T-cell (primary cell): ENCODE measurements around the gene PALS2. TPM values are rescaled to one million over a fixed set of nuclear protein-coding genes. Genes with fewer than 3 reads are reported as not detected.

Experiments
- ATAC-seq, 4 experiments: fragments of 200-7000 bp in 3 of 4; fragments of 150-1000 bp in 1 of 4; cut with Tn5 transposase; replicated peaks in 1 of 4; 1 replicate in 3 of 4; 2 replicates in 1 of 4; pipeline ENCODE4 v1.10.0; 2021; ENCODE audit warnings: moderate library complexity in 3 of 4, mild to moderate bottlenecking in 2 of 4, moderate number of reproducible peaks in 1 of 4
- CTCF ChIA-PET, 2 donors: fragments of 300-600 bp; sonication (Branson Sonifier 250); formaldehyde crosslinking; loops; one replicate each; lab custom pipeline; 2022; ENCODE audit warnings: antibody characterized with exemption in 2 of 2; lab: Charles Lee
- POLR2A ChIA-PET, 2 donors: fragments of 300-600 bp; sonication (Branson Sonifier 250); formaldehyde crosslinking; loops; one replicate each; lab custom pipeline; 2022; ENCODE audit warnings: antibody characterized with exemption in 2 of 2; lab: Charles Lee
- DNase-seq, 35 experiments: peaks; one replicate each; pipeline versions ENCODE4 v3.0.0 to v3.0.0-alpha.2; 2013 to 2023
- H3K27ac ChIP-seq: one replicate; pipeline ENCODE4 v1.5.1; 2013; ENCODE audit warnings: low read length
- H3K27me3 ChIP-seq, 2 experiments: replicated peaks in 1 of 2; 1 replicate in 1 of 2; 2 replicates in 1 of 2; pipeline versions ENCODE4 v1.6.1 to v1.7.0; 2013; ENCODE audit warnings: low read length in 1 of 2, mixed read lengths in 1 of 2; ENCODE audit not compliant: control insufficient read depth in 2 of 2, insufficient read depth in 2 of 2; ENCODE audit errors: extremely low read depth in 1 of 2
- H3K36me3 ChIP-seq, 2 donors: 1 replicate in 1 of 2; 2 replicates in 1 of 2; pipeline versions ENCODE4 v1.6.1 to v1.7.0; 2013; ENCODE audit warnings: low read length in 1 of 2; ENCODE audit not compliant: control insufficient read depth in 2 of 2, insufficient read depth in 1 of 2; ENCODE audit errors: extremely low read depth in 1 of 2
- H3K4me1 ChIP-seq, 2 experiments: 1 replicate in 1 of 2; 2 replicates in 1 of 2; pipeline versions ENCODE4 v1.6.1 to v1.7.0; 2013; ENCODE audit warnings: low read length in 2 of 2, mixed read lengths in 1 of 2; ENCODE audit not compliant: insufficient read depth in 2 of 2, control insufficient read depth in 1 of 2; ENCODE audit errors: extremely low read depth in 1 of 2
- H3K4me3 ChIP-seq, 2 donors: 1 replicate in 1 of 2; 2 replicates in 1 of 2; pipeline versions ENCODE4 v1.5.1 to v1.7.0; 2013; ENCODE audit warnings: mild to moderate bottlenecking in 2 of 2, low read length in 1 of 2, moderate library complexity in 1 of 2; ENCODE audit not compliant: control insufficient read depth in 1 of 2; ENCODE audit errors: extremely low read depth in 1 of 2
- H3K9me3 ChIP-seq: 2 replicates; pipeline ENCODE4 v1.7.0; 2013
- H3K27ac Mint-ChIP-seq, 2 donors: one replicate each; pipeline ENCODE4 v1.8.0; 2020 to 2021; ENCODE audit warnings: mild to moderate bottlenecking in 2 of 2, mixed read lengths in 2 of 2
- H3K27me3 Mint-ChIP-seq, 2 donors: one replicate each; pipeline ENCODE4 v1.8.0; 2021 to 2022; ENCODE audit warnings: mixed read lengths in 2 of 2
- H3K36me3 Mint-ChIP-seq: one replicate; pipeline ENCODE4 v1.8.0; 2021; ENCODE audit warnings: mixed read lengths
- H3K4me1 Mint-ChIP-seq, 3 donors: one replicate each; pipeline ENCODE4 v1.8.0; 2020 to 2022; ENCODE audit warnings: mixed read lengths in 3 of 3, mild to moderate bottlenecking in 1 of 3
- H3K4me3 Mint-ChIP-seq, 3 donors: one replicate each; pipeline ENCODE4 v1.8.0; 2020 to 2022; ENCODE audit warnings: mild to moderate bottlenecking in 3 of 3, mixed read lengths in 3 of 3, moderate library complexity in 3 of 3
- H3K9me3 Mint-ChIP-seq, 3 donors: one replicate each; pipeline ENCODE4 v1.8.0; 2020 to 2022; ENCODE audit warnings: mixed read lengths in 3 of 3
- WGBS: methylation state at CpG from one replicate; pipeline ENCODE4 v1.1.5; 2013; ENCODE audit warnings: missing lambda C conversion rate; ENCODE audit not compliant: insufficient coverage; 5-methylcytosine and 5-hydroxymethylcytosine counted together
- total RNA-seq, 35 experiments: library from RNA in 6 of 35; stranded (reverse) in 6 of 35; fragments of 120-200 nt in 1 of 35; gene quantifications; one replicate each; pipeline versions ENCODE4 v1.2.1 to v1.2.4 and lab custom pipeline; 2013 to 2026

The PALS2 gene, protein sequence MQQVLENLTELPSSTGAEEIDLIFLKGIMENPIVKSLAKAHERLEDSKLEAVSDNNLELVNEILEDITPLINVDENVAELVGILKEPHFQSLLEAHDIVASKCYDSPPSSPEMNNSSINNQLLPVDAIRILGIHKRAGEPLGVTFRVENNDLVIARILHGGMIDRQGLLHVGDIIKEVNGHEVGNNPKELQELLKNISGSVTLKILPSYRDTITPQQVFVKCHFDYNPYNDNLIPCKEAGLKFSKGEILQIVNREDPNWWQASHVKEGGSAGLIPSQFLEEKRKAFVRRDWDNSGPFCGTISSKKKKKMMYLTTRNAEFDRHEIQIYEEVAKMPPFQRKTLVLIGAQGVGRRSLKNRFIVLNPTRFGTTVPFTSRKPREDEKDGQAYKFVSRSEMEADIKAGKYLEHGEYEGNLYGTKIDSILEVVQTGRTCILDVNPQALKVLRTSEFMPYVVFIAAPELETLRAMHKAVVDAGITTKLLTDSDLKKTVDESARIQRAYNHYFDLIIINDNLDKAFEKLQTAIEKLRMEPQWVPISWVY
- 10 to 100 TPM; 26.1 to 60.0 (median 31.0) TPM for total RNA-seq
- total RNA-seq (2013): 34.5 TPM
- total RNA-seq (lab: John Stamatoyannopoulos, UW): 28.7 to 131 (median 49.4) reads per million in 29 experiments

DNA sequence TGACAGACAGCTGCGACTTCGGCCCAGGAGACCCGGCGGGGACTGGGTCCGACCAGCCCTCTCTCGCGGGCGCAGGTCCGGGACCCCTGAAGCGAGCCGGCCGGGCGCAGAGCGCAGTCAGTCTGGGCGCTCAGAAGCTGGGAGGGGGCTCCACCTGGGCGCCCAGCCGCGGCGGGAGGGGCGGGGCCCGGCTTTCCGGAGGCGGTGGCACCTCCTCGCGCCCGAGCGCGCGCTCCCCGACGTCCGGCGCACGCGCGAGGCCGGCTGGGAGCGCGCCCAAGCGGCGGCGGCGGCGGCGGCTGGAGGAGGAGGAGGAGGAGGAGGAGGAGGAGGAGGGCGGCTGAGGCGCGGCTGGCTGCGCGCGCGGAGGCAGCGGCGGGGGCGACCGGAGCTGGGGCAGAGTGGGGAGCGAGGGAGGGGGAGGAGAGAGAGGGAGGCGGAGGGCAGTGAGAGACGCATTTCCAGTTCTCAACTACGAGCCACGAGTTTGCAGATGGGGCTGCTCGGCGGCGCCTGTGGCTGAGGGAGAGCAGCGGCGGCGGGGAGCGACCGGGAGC, at the start of gene PALS2:
Gene PALS2 (plus strand): TSS at position 456 of the 557 bp plus-strand sequence. CDS start 50,216 bp downstream, outside the sequence.
- Histone ChIP-seq H3K27ac (peak within 1 kb of the TSS; percentile 69), H3K27me3 (no peaks in the 10 kb centered on the region), H3K36me3 (no peaks in the 10 kb centered on the region), H3K4me3 (peak within 1 kb of the TSS; percentile 76 to 82), H3K9me3 (no peaks in the 10 kb centered on the region), H3K4me1 (peaks cover 5 to 18% of the 10 kb centered on the region in 2 experiments)
- peak within 1 kb of the TSS; percentile 90 for H3K27ac Mint-ChIP-seq
- CTCF ChIA-PET: interaction anchor here (0.6 to 1.0 kb wide), 2 partner anchors 14 to 31 kb away, joined by 3 read pairs; no protein-coding TSS in a partner anchor
- ATAC-seq (peak; percentile 73 to 81 (median 76)), DNase-seq (peak; percentile 64 to 90 (median 79))
- peak within 1 kb of the TSS; percentile 92 to 98 (median 95) for H3K4me3 Mint-ChIP-seq
- POLR2A ChIA-PET: interaction anchor here in 1 of 2 donors (0.6 kb wide), 1 partner anchor 20 kb away, joined by 4 read pairs; no protein-coding TSS in a partner anchor
- H3K27me3 Mint-ChIP-seq: peaks cover 0 to 2% of the 10 kb centered on the region in 2 donors
- H3K36me3 Mint-ChIP-seq: no peaks in the 10 kb centered on the region
- under 1% methylated on average over 40 of the region's 69 CpGs for WGBS
- H3K9me3 Mint-ChIP-seq: no peaks in the 10 kb centered on the region
- H3K4me1 Mint-ChIP-seq: peaks cover 34 to 42% (median 37%) of the 10 kb centered on the region in 3 donors

DNA sequence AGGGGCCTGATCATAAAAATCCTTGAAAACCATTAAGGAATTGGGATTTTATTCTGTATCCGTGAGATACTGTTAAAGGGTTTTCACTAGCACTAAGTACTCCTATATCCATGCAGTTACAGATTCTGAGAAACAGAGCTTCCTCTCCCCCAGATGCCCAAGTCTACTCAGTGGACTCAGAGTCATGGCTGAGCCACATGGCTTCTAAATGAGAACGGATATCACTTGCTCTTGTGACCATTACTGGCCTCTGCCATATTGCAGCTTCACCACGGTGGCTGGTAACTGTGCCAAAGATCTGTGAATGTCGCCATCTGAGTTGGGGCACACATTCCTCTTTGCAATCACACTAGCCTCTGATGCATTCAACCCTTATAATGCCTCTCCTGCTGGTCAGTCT, 42.0 kb upstream of the PALS2 start:
- DNase-seq: no peak
- Histone ChIP-seq H3K36me3 (no peaks in the 10 kb centered on the region), H3K27ac (no peak overlapping the region), H3K9me3 (no peaks in the 10 kb centered on the region), H3K4me1 (no peaks in the 10 kb centered on the region), H3K4me3 (no peak overlapping the region), H3K27me3 (no peaks in the 10 kb centered on the region)
- no peak for ATAC-seq
- POLR2A ChIA-PET: no interaction called here
- no peaks in the 10 kb centered on the region for H3K4me1 Mint-ChIP-seq
- no peaks in the 10 kb centered on the region for H3K36me3 Mint-ChIP-seq
- CTCF ChIA-PET: no interaction called here
- H3K27me3 Mint-ChIP-seq: peaks cover 4 to 5% of the 10 kb centered on the region in 2 donors
- no peak overlapping the region for H3K27ac Mint-ChIP-seq
- 80% methylated on average over 1 of the region's 4 CpGs for WGBS
- H3K9me3 Mint-ChIP-seq: no peaks in the 10 kb centered on the region
- H3K4me3 Mint-ChIP-seq: no peak overlapping the region

DNA sequence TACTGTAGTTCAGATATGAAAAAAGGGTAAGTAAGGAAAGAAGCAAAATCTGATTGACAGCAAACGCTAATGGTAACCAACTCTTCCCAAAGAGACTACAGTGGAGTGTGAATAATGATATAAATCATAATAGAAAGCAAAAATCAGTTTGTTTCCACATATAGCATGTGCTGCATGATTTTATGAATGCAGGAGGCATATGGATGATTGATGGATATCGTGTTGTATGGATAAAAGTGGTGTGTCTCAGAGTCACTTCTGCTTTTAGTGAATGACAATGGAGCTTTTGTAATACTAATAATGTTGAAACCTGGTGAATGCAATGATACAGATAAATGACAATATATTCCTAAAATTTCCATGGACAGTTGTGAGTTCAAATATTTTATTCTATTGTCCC, 36.6 kb upstream of the PALS2 start:
- 67% methylated on average over 1 of the region's 2 CpGs for WGBS
- Histone ChIP-seq H3K4me1 (no peaks in the 10 kb centered on the region), H3K27ac (no peak overlapping the region), H3K4me3 (no peak overlapping the region), H3K9me3 (no peaks in the 10 kb centered on the region), H3K27me3 (no peaks in the 10 kb centered on the region), H3K36me3 (no peaks in the 10 kb centered on the region)
- no peak for ATAC-seq
- Mint-ChIP-seq H3K27me3 (peaks cover under 1 to 6% of the 10 kb centered on the region in 2 donors), H3K36me3 (no peaks in the 10 kb centered on the region), H3K4me1 (no peaks in the 10 kb centered on the region), H3K9me3 (no peaks in the 10 kb centered on the region), H3K4me3 (no peak overlapping the region), H3K27ac (no peak overlapping the region)
- CTCF ChIA-PET: interaction anchor here in 1 of 2 donors (0.5 kb wide), 1 partner anchor 1807 kb away, joined by 6 read pairs; no protein-coding TSS in a partner anchor
- POLR2A ChIA-PET: no interaction called here
- no peak for DNase-seq

DNA sequence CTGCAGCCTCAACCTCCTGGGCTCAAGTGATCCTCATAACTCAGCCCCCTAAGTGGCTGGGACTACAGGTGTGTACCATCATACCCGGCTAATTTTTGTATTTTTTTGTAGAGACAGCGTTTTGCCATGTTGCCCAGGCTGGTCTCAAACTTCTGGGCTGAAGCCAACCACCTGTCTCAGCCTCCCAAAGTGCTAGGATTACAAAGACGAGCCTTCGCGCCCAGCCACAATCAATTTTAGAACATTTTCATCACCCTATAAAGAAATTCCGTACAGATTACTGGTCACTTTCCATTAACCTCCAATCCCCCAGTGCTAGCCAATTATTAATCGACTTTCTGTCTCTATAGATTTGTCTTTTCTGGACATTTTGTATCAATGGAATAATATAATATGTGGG, 32.3 kb upstream of the PALS2 start:
- ChIA-PET CTCF (interaction anchor here in 1 of 2 donors (0.9 kb wide), 1 partner anchor 147 kb away, joined by 6 read pairs; no protein-coding TSS in a partner anchor), POLR2A (no interaction called here)
- no peaks in the 10 kb centered on the region for H3K9me3 ChIP-seq
- no peak for ATAC-seq
- Mint-ChIP-seq H3K27me3 (peaks cover 7 to 13% of the 10 kb centered on the region in 2 donors), H3K27ac (no peak overlapping the region), H3K4me3 (no peak overlapping the region), H3K9me3 (no peaks in the 10 kb centered on the region), H3K36me3 (no peaks in the 10 kb centered on the region), H3K4me1 (no peaks in the 10 kb centered on the region)
- H3K4me1 ChIP-seq: no peaks in the 10 kb centered on the region
- 100% methylated on average over 3 of the region's 7 CpGs for WGBS
- no peak overlapping the region for H3K27ac ChIP-seq
- H3K36me3 ChIP-seq: no peaks in the 10 kb centered on the region
- H3K4me3 ChIP-seq: no peak overlapping the region
- DNase-seq: no peak
- peaks cover 0 to 3% of the 10 kb centered on the region in 2 experiments for H3K27me3 ChIP-seq

DNA sequence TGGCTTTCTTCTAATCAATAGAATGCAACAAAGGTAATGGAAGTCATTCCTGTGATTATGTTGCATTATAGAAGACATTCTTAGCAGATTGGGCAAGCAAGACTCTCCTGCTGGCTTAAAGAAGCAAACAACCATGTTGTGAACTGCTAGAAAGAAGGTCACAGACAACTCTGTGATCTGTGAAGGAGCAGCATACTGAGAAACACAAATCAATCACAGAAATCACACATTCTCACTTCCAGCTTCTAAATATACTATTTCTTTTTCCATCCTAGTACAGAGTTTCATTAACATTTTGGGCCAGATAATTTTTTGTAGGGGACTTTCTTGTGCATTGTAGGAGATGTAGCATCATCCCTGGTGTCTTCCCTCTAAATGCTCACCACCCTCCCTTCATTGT, 28.0 kb upstream of the PALS2 start:
- Mint-ChIP-seq H3K27me3 (peaks cover 10 to 19% of the 10 kb centered on the region in 2 donors), H3K4me1 (no peaks in the 10 kb centered on the region), H3K4me3 (no peak overlapping the region), H3K27ac (no peak overlapping the region), H3K36me3 (no peaks in the 10 kb centered on the region), H3K9me3 (no peaks in the 10 kb centered on the region)
- ChIA-PET POLR2A (no interaction called here), CTCF (no interaction called here)
- ATAC-seq (no peak), DNase-seq (no peak)
- Histone ChIP-seq H3K9me3 (no peaks in the 10 kb centered on the region), H3K4me1 (no peaks in the 10 kb centered on the region), H3K27ac (no peak overlapping the region), H3K4me3 (no peak overlapping the region), H3K27me3 (peaks cover 0 to 3% of the 10 kb centered on the region in 2 experiments), H3K36me3 (no peaks in the 10 kb centered on the region)

DNA sequence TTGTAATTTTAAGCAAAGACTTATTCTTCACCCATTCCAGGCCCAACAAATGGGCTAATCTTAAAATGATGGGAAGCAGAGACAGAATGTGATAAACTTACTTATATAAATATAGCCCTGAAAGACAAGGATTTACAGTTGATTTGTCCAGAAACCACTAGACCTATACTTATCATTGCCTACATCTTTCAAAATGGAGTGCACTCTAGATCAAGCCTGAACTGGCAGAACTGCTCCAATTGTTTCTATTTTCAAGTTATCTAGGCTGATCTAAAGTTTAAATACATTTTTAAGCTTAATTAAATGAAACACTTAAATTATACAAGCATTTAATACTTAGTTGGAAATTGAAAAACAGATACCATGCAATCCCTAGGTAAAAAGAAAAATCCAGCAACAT, 24.9 kb upstream of the PALS2 start:
- H3K27ac Mint-ChIP-seq: no peak overlapping the region
- no peaks in the 10 kb centered on the region for H3K9me3 Mint-ChIP-seq
- H3K4me1 ChIP-seq: no peaks in the 10 kb centered on the region
- no peak overlapping the region for H3K4me3 ChIP-seq
- H3K27me3 ChIP-seq: peaks cover 0 to 3% of the 10 kb centered on the region in 2 experiments
- no peak overlapping the region for H3K4me3 Mint-ChIP-seq
- no peaks in the 10 kb centered on the region for H3K36me3 ChIP-seq
- H3K9me3 ChIP-seq: no peaks in the 10 kb centered on the region
- no peaks in the 10 kb centered on the region for H3K36me3 Mint-ChIP-seq
- CTCF ChIA-PET: no interaction called here
- POLR2A ChIA-PET: no interaction called here
- H3K27me3 Mint-ChIP-seq: peaks cover 8 to 19% of the 10 kb centered on the region in 2 donors
- H3K27ac ChIP-seq: no peak overlapping the region
- DNase-seq: no peak
- H3K4me1 Mint-ChIP-seq: no peaks in the 10 kb centered on the region
- no peak for ATAC-seq
